ENCODE data around the gene NNMT.

The NNMT gene

GRCh38 chr11:114260077-114260476, 36.1 kb upstream of the NNMT start:
- Histone ChIP-seq H3K36me3 (ENCODE audit: insufficient read depth, low read length) (no peaks in the 10 kb centered on the region), H3K9ac (ENCODE audit: insufficient read length) (no peak overlapping the region), H3K4me3 (no peak overlapping the region), H3K27ac (no peak overlapping the region), H3K9me3 (ENCODE audit: low read depth, low read length) (no peaks in the 10 kb centered on the region)
- no peak for TF ChIP-seq POLR2AphosphoS5 (IDR thresholded peaks at IDR 0.05; ENCODE audit: borderline replicate concordance, low read depth, low read length)
- TF ChIP-seq FOXP2 (optimal IDR thresholded peaks at IDR 0.05; ENCODE audit: control extremely low read depth, extremely low read length, insufficient read depth), result no peak
- TF ChIP-seq EZH2 (IDR thresholded peaks at IDR 0.05), result no peak
- DNase-seq (ENCODE audit: low read depth, low spot score), result no peak

GRCh38 chr11:114260483-114260882, 35.7 kb upstream of the NNMT start:
- DNase-seq (ENCODE audit: low read depth, low spot score), result no peak
- Histone ChIP-seq H3K36me3 (ENCODE audit: insufficient read depth, low read length) (no peaks in the 10 kb centered on the region), H3K9me3 (ENCODE audit: low read depth, low read length) (no peaks in the 10 kb centered on the region), H3K9ac (ENCODE audit: insufficient read length) (no peak overlapping the region), H3K4me3 (no peak overlapping the region), H3K27ac (no peak overlapping the region)
- no peak for TF ChIP-seq POLR2AphosphoS5 (IDR thresholded peaks at IDR 0.05; ENCODE audit: borderline replicate concordance, low read depth, low read length)
- TF ChIP-seq FOXP2 (optimal IDR thresholded peaks at IDR 0.05; ENCODE audit: control extremely low read depth, extremely low read length, insufficient read depth), result no peak
- no peak for TF ChIP-seq EZH2 (IDR thresholded peaks at IDR 0.05)

GRCh38 chr11:114261791-114262190, 34.4 kb upstream of the NNMT start:
- DNase-seq (ENCODE audit: low read depth, low spot score), result no peak
- H3K27ac ChIP-seq, result no peak overlapping the region

GRCh38 chr11:114262681-114263512, 33.3 kb upstream of the NNMT start:
- H3K4me3 ChIP-seq, result no peak overlapping the region
- no peak for DNase-seq (ENCODE audit: low read depth, low spot score)
- H3K36me3 ChIP-seq (ENCODE audit: insufficient read depth, low read length), result no peaks in the 10 kb centered on the region
- no peak overlapping the region for H3K9ac ChIP-seq (ENCODE audit: insufficient read length)
- no peaks in the 10 kb centered on the region for H3K9me3 ChIP-seq (ENCODE audit: low read depth, low read length)
- no peak overlapping the region for H3K27ac ChIP-seq
- TF ChIP-seq EZH2 (IDR thresholded peaks at IDR 0.05), result no peak
- no peak for TF ChIP-seq POLR2AphosphoS5 (IDR thresholded peaks at IDR 0.05; ENCODE audit: borderline replicate concordance, low read depth, low read length)
- no peak for TF ChIP-seq FOXP2 (optimal IDR thresholded peaks at IDR 0.05; ENCODE audit: control extremely low read depth, extremely low read length, insufficient read depth)

More at GRCh38 chr11:114261791-114262190, 34.4 kb upstream of the NNMT start:
- no peak overlapping the region for H3K4me3 ChIP-seq
- TF ChIP-seq FOXP2 (optimal IDR thresholded peaks at IDR 0.05; ENCODE audit: control extremely low read depth, extremely low read length, insufficient read depth) (no peak), POLR2AphosphoS5 (IDR thresholded peaks at IDR 0.05; ENCODE audit: borderline replicate concordance, low read depth, low read length) (no peak), EZH2 (IDR thresholded peaks at IDR 0.05) (no peak)
- no peaks in the 10 kb centered on the region for H3K9me3 ChIP-seq (ENCODE audit: low read depth, low read length)
- no peak overlapping the region for H3K9ac ChIP-seq (ENCODE audit: insufficient read length)
- H3K36me3 ChIP-seq (ENCODE audit: insufficient read depth, low read length), result no peaks in the 10 kb centered on the region

- no peak overlapping the region for H3K4me3 ChIP-seq
- no peaks in the 10 kb centered on the region for H3K36me3 ChIP-seq (ENCODE audit: insufficient read depth, low read length)
- H3K9me3 ChIP-seq (ENCODE audit: low read depth, low read length), result no peaks in the 10 kb centered on the region
- no peak for DNase-seq (ENCODE audit: low read depth, low spot score)
- H3K9ac ChIP-seq (ENCODE audit: insufficient read length), result no peak overlapping the region
- H3K27ac ChIP-seq, result no peak overlapping the region
- TF ChIP-seq POLR2AphosphoS5 (IDR thresholded peaks at IDR 0.05; ENCODE audit: borderline replicate concordance, low read depth, low read length) (no peak), EZH2 (IDR thresholded peaks at IDR 0.05) (no peak), FOXP2 (optimal IDR thresholded peaks at IDR 0.05; ENCODE audit: control extremely low read depth, extremely low read length, insufficient read depth) (no peak)
These were observed 32.6 kb upstream of the NNMT start for GRCh38 chr11:114263513-114264170.

GRCh38 chr11:114264381-114264780, 31.8 kb upstream of the NNMT start:
- Histone ChIP-seq H3K27ac (no peak overlapping the region), H3K9me3 (ENCODE audit: low read depth, low read length) (no peaks in the 10 kb centered on the region), H3K36me3 (ENCODE audit: insufficient read depth, low read length) (no peaks in the 10 kb centered on the region), H3K9ac (ENCODE audit: insufficient read length) (no peak overlapping the region), H3K4me3 (no peak overlapping the region)
- TF ChIP-seq POLR2AphosphoS5 (IDR thresholded peaks at IDR 0.05; ENCODE audit: borderline replicate concordance, low read depth, low read length) (no peak), EZH2 (IDR thresholded peaks at IDR 0.05) (no peak), FOXP2 (optimal IDR thresholded peaks at IDR 0.05; ENCODE audit: control extremely low read depth, extremely low read length, insufficient read depth) (no peak)
- no peak for DNase-seq (ENCODE audit: low read depth, low spot score)

GRCh38 chr11:114265122-114265878, 30.9 kb upstream of the NNMT start:
- H3K9me3 ChIP-seq (ENCODE audit: low read depth, low read length), result no peaks in the 10 kb centered on the region
- no peak overlapping the region for H3K4me3 ChIP-seq
- H3K27ac ChIP-seq, result no peak overlapping the region
- TF ChIP-seq POLR2AphosphoS5 (IDR thresholded peaks at IDR 0.05; ENCODE audit: borderline replicate concordance, low read depth, low read length) (no peak), FOXP2 (optimal IDR thresholded peaks at IDR 0.05; ENCODE audit: control extremely low read depth, extremely low read length, insufficient read depth) (no peak), EZH2 (IDR thresholded peaks at IDR 0.05) (no peak)
- H3K36me3 ChIP-seq (ENCODE audit: insufficient read depth, low read length), result no peaks in the 10 kb centered on the region
- no peak overlapping the region for H3K9ac ChIP-seq (ENCODE audit: insufficient read length)
- DNase-seq (ENCODE audit: low read depth, low spot score), result no peak

- DNase-seq (ENCODE audit: low read depth, low spot score), result no peak
- Histone ChIP-seq H3K9ac (ENCODE audit: insufficient read length) (no peak overlapping the region), H3K27ac (no peak overlapping the region), H3K4me3 (no peak overlapping the region), H3K9me3 (ENCODE audit: low read depth, low read length) (no peaks in the 10 kb centered on the region), H3K36me3 (ENCODE audit: insufficient read depth, low read length) (no peaks in the 10 kb centered on the region)
- TF ChIP-seq POLR2AphosphoS5 (IDR thresholded peaks at IDR 0.05; ENCODE audit: borderline replicate concordance, low read depth, low read length), result no peak
- no peak for TF ChIP-seq EZH2 (IDR thresholded peaks at IDR 0.05)
- TF ChIP-seq FOXP2 (optimal IDR thresholded peaks at IDR 0.05; ENCODE audit: control extremely low read depth, extremely low read length, insufficient read depth), result no peak
These were observed 26.7 kb upstream of the NNMT start for GRCh38 chr11:114269498-114269897.

Data from SK-N-MC (cell line).